ENCODE measurements around the gene SLC6A6.

The SLC6A6 gene

GRCh38 chr3:14485981-14486380, 83.6 kb downstream of the SLC6A6 start:
- TF ChIP-seq CTCF (IDR thresholded peaks at IDR 0.05; ENCODE audit: borderline replicate concordance, insufficient read depth, low read depth, low read length): no peak
- H3K4me3 ChIP-seq (ENCODE audit: low read depth, low read length): no peak overlapping the region

GRCh38 chr3:14486460-14486859, 84.1 kb downstream of the SLC6A6 start:
- TF ChIP-seq CTCF (IDR thresholded peaks at IDR 0.05; ENCODE audit: borderline replicate concordance, insufficient read depth, low read depth, low read length): no peak
- H3K4me3 ChIP-seq (ENCODE audit: low read depth, low read length): no peak overlapping the region

DNA sequence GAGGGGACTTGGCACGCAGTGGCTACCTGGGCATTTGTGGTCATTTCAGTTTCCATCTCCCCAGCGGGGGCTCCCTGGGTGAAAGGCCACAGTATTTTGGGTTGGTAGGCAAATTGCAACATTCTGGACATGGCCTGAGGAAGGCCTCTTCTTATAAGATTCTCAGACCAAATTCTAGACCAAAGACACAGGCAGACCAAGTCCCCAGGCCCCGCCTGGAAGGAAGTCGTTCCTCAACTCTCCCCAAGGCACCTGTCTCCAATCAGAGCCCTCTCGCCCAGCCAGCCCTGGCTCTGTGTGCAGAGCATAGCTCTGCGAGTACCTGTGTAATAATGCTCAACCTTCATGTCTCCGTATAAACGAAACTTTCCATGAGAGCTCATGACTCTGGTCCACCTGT, 84.7 kb downstream of the SLC6A6 start:
- TF ChIP-seq CTCF (IDR thresholded peaks at IDR 0.05; ENCODE audit: borderline replicate concordance, insufficient read depth, low read depth, low read length): no peak
- H3K4me3 ChIP-seq (ENCODE audit: low read depth, low read length): no peak overlapping the region

- TF ChIP-seq CTCF (IDR thresholded peaks at IDR 0.05; ENCODE audit: borderline replicate concordance, insufficient read depth, low read depth, low read length): no peak
- no peak overlapping the region for H3K4me3 ChIP-seq (ENCODE audit: low read depth, low read length)
Measured at GRCh38 chr3:14487821-14488220, 85.4 kb downstream of the SLC6A6 start.

DNA sequence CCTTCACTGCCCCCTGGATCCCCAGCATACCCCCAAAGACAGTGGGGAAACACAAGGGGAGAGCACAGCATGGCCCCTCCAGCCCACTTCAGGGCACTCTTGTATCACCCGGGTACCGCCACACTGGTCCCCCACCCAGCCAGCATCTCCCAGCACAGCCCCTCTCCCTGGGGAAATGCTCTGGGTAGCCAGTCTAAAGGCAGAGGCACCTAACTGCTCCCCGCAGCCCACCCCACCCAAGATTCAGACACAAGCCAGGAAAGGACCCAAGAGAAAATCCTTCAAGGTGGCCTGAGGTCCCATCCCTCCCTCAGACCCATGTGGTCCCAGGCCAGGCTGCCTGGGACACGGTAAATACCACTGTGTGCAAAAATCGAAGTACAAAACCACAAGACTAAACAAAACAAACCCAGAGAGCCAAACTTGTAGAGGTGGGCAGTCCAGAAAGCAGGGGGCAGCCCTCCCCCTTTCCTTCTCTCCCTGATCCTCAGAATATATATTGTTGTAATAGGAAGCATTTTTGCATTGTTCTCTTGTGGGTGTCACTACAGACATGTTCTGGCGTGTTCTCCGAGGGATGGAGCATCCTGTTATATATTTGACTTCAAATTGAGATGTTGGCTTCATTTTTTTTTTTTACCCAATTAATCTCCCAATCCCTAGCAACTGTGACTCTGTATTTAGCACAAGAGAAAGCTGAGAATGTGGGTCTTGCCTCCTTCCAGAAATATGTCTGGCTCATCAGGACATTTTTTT, 86.1 kb downstream of the SLC6A6 start:
- no peak overlapping the region for H3K4me3 ChIP-seq (ENCODE audit: low read depth, low read length)

GRCh38 chr3:14489641-14490040, 87.2 kb downstream of the SLC6A6 start:
- no peak overlapping the region for H3K4me3 ChIP-seq (ENCODE audit: low read depth, low read length)
- no peak for TF ChIP-seq CTCF (IDR thresholded peaks at IDR 0.05; ENCODE audit: borderline replicate concordance, insufficient read depth, low read depth, low read length)

More for the DNA sequence above, 86.1 kb downstream of the SLC6A6 start:
- TF ChIP-seq CTCF (IDR thresholded peaks at IDR 0.05; ENCODE audit: borderline replicate concordance, insufficient read depth, low read depth, low read length): no peak

DNA sequence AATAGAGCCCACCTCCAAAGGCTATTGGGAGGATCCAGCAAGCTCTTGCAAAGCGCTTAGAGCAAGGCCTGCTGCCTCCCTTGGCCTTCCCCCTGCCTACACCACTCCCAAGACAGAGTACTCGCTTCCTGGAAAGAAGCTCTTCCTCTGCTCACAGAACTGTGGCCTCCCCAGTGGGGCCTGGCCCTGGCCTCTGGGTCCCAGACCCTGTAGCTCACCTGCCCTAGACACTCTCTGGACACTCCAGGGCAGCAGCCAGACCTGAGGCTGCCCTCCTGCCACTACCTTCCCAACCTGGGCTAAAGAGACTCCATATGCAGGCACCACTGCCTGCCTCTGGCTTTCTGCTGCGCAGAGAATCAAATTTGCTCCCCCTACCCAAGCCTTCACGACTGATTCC, 87.8 kb downstream of the SLC6A6 start:
- H3K4me3 ChIP-seq (ENCODE audit: low read depth, low read length): no peak overlapping the region
- TF ChIP-seq CTCF (IDR thresholded peaks at IDR 0.05; ENCODE audit: borderline replicate concordance, insufficient read depth, low read depth, low read length): no peak
